ENCODE results near the gene WNT9A. TPM values are rescaled to one million over a fixed set of nuclear protein-coding genes. Genes with fewer than 3 reads are reported as not detected.

WNT9A gene
- total and polyA plus RNA-seq, 9 of the 15 experiments (the other 6 are each of a cell fraction or from before 2014, with no cell fraction given) = 0.04 to 0.17 (median 0.10) TPM; not detected in 4

- TF ChIP-seq ZMIZ1 (IDR thresholded peaks at IDR 0.05; ENCODE audit: low read depth in 2 of 2, low read length in 2 of 2) (no peak), FIP1L1 (IDR thresholded peaks at IDR 0.05; ENCODE audit: low read depth, low read length, poor library complexity, severe bottlenecking) (no peak), SIRT6 (IDR thresholded peaks at IDR 0.05; ENCODE audit: low read depth, low read length) (no peak), SMAD2 (IDR thresholded peaks at IDR 0.05; ENCODE audit: low read depth, low read length) (no peak), MCM7 (IDR thresholded peaks at IDR 0.05) (no peak), KDM1A (IDR thresholded peaks at IDR 0.05) (no peak), PHB2 (IDR thresholded peaks at IDR 0.05; ENCODE audit: low read depth) (no peak), ZNF184 (CRISPR knock-in tag; IDR thresholded peaks at IDR 0.05) (no peak), DIDO1 (tag; IDR thresholded peaks at IDR 0.05; ENCODE audit: low read depth) (no peak), TBP (optimal IDR thresholded peaks at IDR 0.05; ENCODE audit: low read depth, low read length) (no peak), SMAD4 (CRISPR knock-in tag; conservative IDR thresholded peaks at IDR 0.05) (no peak), TSHZ1 (CRISPR knock-in tag; IDR thresholded peaks at IDR 0.05) (no peak)
Measured at GRCh38 chr1:227939791-227940771, 7.7 kb downstream of the WNT9A start (continued).
